ENCODE measurements around the gene TEX101.
"Not testable (repeated sequence)": the region's sequence is repeated elsewhere in the genome, so short reads cannot be mapped to it uniquely, and the experiment has no call there.

Gene TEX101

DNA sequence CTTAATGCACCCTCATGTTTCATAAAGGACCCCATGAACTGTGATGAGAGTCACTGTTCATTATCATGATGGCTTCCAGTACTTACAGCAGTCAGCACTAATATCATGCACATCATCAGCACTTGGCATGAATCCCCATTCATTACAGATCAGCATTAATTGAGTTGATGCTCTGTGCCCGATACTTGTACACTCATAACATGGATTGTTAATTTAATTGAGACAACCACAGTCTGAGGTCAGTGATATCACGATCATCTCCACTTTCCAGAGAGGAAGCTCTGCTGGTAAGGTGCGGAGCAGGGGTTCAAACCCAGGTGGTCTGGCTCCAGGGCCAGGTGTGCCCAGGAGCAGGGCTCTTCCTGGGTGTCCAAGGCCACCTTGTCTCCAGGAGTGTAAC, 21.2 kb upstream of the TEX101 start:
- not testable (repeated sequence) for H3K79me2 ChIP-seq (ENCODE audit: insufficient read depth, low read length); H3K9me3 ChIP-seq (ENCODE audit: low read length); H3K4me1 ChIP-seq (ENCODE audit: insufficient read depth, low read length, severe bottlenecking); H3K27me3 ChIP-seq (ENCODE audit: insufficient read depth, low read length); H3K36me3 ChIP-seq (ENCODE audit: insufficient read depth, low read length); H3K9ac ChIP-seq (ENCODE audit: low read length); H3K4me2 ChIP-seq (ENCODE audit: low read length); H3F3A ChIP-seq (ENCODE audit: insufficient read depth, low read length); H2AFZ ChIP-seq (ENCODE audit: low read length); H3K4me3 ChIP-seq (ENCODE audit: low read depth, low read length, poor library complexity, severe bottlenecking); H3K9me2 ChIP-seq (ENCODE audit: low read depth, low read length); H4K20me1 ChIP-seq (ENCODE audit: insufficient read depth, low read length); H3K27ac ChIP-seq (ENCODE audit: low read depth, low read length, poor library complexity, severe bottlenecking)

DNA sequence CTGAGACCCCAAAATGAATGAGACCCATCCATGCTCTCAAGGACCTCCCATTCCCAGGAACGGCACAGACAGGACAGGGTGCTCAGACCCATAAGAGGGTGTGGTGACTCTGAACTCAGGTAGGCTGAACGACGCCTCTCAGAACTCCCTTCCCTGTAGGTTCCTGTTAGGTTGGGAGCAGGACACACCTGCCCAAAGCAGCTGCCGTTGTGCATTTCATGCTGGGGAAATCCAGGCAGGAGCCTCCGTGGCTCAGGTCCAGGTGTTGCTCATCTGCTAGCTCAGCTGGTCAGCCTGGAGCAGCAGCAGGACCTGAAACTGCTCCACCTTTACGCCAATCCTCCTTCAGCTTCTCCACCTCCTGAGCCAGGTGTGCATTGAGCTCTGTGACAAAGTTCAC, 19.1 kb upstream of the TEX101 start:
- no peaks in the 10 kb centered on the region for H3F3A ChIP-seq (ENCODE audit: insufficient read depth, low read length)
- no peaks in the 10 kb centered on the region for H3K9me2 ChIP-seq (ENCODE audit: low read depth, low read length)
- no peak overlapping the region for H3K9ac ChIP-seq (ENCODE audit: low read length)
- H3K9me3 ChIP-seq (ENCODE audit: low read length), result no peaks in the 10 kb centered on the region
- no peaks in the 10 kb centered on the region for H3K79me2 ChIP-seq (ENCODE audit: insufficient read depth, low read length)
- TF ChIP-seq, protein P1, sequence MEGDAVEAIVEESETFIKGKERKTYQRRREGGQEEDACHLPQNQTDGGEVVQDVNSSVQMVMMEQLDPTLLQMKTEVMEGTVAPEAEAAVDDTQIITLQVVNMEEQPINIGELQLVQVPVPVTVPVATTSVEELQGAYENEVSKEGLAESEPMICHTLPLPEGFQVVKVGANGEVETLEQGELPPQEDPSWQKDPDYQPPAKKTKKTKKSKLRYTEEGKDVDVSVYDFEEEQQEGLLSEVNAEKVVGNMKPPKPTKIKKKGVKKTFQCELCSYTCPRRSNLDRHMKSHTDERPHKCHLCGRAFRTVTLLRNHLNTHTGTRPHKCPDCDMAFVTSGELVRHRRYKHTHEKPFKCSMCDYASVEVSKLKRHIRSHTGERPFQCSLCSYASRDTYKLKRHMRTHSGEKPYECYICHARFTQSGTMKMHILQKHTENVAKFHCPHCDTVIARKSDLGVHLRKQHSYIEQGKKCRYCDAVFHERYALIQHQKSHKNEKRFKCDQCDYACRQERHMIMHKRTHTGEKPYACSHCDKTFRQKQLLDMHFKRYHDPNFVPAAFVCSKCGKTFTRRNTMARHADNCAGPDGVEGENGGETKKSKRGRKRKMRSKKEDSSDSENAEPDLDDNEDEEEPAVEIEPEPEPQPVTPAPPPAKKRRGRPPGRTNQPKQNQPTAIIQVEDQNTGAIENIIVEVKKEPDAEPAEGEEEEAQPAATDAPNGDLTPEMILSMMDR (IDR thresholded peaks at IDR 0.05; ENCODE audit: low read length), result no peak
- no peak for TF ChIP-seq EZH2 (IDR thresholded peaks at IDR 0.05; ENCODE audit: borderline replicate concordance, low read length)
- no peak overlapping the region for H3K4me2 ChIP-seq (ENCODE audit: low read length)
- H3K36me3 ChIP-seq (ENCODE audit: insufficient read depth, low read length), result no peaks in the 10 kb centered on the region
- H3K27ac ChIP-seq (ENCODE audit: low read depth, low read length, poor library complexity, severe bottlenecking), result no peak overlapping the region
- no peaks in the 10 kb centered on the region for H4K20me1 ChIP-seq (ENCODE audit: insufficient read depth, low read length)
- H2AFZ ChIP-seq (ENCODE audit: low read length), result no peak overlapping the region
- no peaks in the 10 kb centered on the region for H3K4me1 ChIP-seq (ENCODE audit: insufficient read depth, low read length, severe bottlenecking)
- no peaks in the 10 kb centered on the region for H3K27me3 ChIP-seq (ENCODE audit: insufficient read depth, low read length)
- no peak overlapping the region for H3K4me3 ChIP-seq (ENCODE audit: low read depth, low read length, poor library complexity, severe bottlenecking)

DNA sequence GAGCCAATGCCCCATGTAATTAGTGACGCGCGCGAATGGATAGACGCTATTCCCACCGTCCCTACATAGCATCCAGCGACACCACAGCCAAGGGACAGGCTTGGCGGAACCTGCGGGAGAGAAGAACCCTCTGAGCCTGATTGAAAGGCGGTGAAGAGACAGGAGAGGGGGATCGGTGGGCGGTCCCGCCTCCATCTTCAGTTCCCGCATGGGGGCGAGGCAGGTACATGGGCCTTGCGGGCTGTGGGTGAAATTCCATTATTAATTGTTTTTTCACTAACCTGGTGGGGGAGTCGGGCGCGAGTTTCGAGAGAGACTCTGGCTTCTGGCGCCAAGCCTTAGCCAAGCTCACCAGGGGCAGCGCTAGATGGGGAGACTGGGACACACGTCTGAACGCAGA, 8.4 kb upstream of the TEX101 start:
- no peaks in the 10 kb centered on the region for H3K79me2 ChIP-seq (ENCODE audit: insufficient read depth, low read length)
- no peaks in the 10 kb centered on the region for H3K4me1 ChIP-seq (ENCODE audit: insufficient read depth, low read length, severe bottlenecking)
- no peak overlapping the region for H3K4me3 ChIP-seq (ENCODE audit: low read depth, low read length, poor library complexity, severe bottlenecking)
- H3K27ac ChIP-seq (ENCODE audit: low read depth, low read length, poor library complexity, severe bottlenecking), result no peak overlapping the region
- H3F3A ChIP-seq (ENCODE audit: insufficient read depth, low read length), result no peaks in the 10 kb centered on the region
- no peaks in the 10 kb centered on the region for H3K27me3 ChIP-seq (ENCODE audit: insufficient read depth, low read length)
- TF ChIP-seq, protein P1 (IDR thresholded peaks at IDR 0.05; ENCODE audit: low read length), result no peak
- TF ChIP-seq EZH2 (IDR thresholded peaks at IDR 0.05; ENCODE audit: borderline replicate concordance, low read length), result no peak
- H3K9me3 ChIP-seq (ENCODE audit: low read length), result no peaks in the 10 kb centered on the region
- no peak overlapping the region for H2AFZ ChIP-seq (ENCODE audit: low read length)
- H3K9me2 ChIP-seq (ENCODE audit: low read depth, low read length), result no peaks in the 10 kb centered on the region
- no peaks in the 10 kb centered on the region for H4K20me1 ChIP-seq (ENCODE audit: insufficient read depth, low read length)
- H3K4me2 ChIP-seq (ENCODE audit: low read length), result no peak overlapping the region
- no peaks in the 10 kb centered on the region for H3K36me3 ChIP-seq (ENCODE audit: insufficient read depth, low read length)
- H3K9ac ChIP-seq (ENCODE audit: low read length), result no peak overlapping the region

DNA sequence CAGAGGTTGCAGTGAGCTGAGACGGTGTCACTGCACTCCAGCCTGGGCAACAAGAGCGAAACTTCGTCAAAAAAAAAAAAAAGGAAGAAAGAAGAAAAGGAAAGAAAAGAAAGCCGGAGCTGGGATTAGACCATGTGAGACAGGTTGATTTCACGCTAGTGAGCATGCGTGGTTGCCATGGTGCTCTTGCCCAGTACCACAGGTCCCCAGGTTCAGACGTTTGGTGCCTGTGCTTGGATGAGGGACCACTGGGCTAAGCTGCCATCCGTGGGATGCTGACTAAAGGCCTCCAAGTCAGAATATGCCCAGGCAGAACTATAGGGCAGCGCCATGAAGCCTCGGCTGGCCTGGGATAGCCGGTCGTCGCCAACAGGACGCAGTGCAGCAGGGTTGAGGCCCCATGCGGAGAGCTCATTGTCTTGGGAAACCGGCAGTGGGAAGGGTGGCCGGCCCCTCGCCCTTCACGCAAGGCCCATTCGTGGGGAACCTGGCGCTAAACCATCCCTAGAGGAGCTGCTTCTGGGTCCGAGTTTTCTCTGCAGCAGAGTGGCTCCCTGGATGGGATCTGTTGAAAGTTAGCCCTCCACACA, 7.2 kb upstream of the TEX101 start:
- TF ChIP-seq, protein P1 (IDR thresholded peaks at IDR 0.05; ENCODE audit: low read length), result no peak
- no peak for TF ChIP-seq EZH2 (IDR thresholded peaks at IDR 0.05; ENCODE audit: borderline replicate concordance, low read length)
- Histone ChIP-seq H3K4me1 (ENCODE audit: insufficient read depth, low read length, severe bottlenecking) (no peaks in the 10 kb centered on the region), H3K9me2 (ENCODE audit: low read depth, low read length) (no peaks in the 10 kb centered on the region), H3K36me3 (ENCODE audit: insufficient read depth, low read length) (no peaks in the 10 kb centered on the region), H3K9ac (ENCODE audit: low read length) (no peak overlapping the region), H3K9me3 (ENCODE audit: low read length) (no peaks in the 10 kb centered on the region), H3K4me2 (ENCODE audit: low read length) (no peak overlapping the region), H3K4me3 (ENCODE audit: low read depth, low read length, poor library complexity, severe bottlenecking) (no peak overlapping the region), H3K27ac (ENCODE audit: low read depth, low read length, poor library complexity, severe bottlenecking) (no peak overlapping the region), H4K20me1 (ENCODE audit: insufficient read depth, low read length) (no peaks in the 10 kb centered on the region), H3K27me3 (ENCODE audit: insufficient read depth, low read length) (no peaks in the 10 kb centered on the region; the same call in 1 of the 2 replicates), H2AFZ (ENCODE audit: low read length) (no peak overlapping the region), H3K79me2 (ENCODE audit: insufficient read depth, low read length) (no peaks in the 10 kb centered on the region), H3F3A (ENCODE audit: insufficient read depth, low read length) (no peaks in the 10 kb centered on the region)

Data from OCI-LY1 (cell line).